GM21786 (cell line): Measurements from ENCODE around the gene ARFGAP1.
"Not testable (repeated sequence)": the region's sequence is repeated elsewhere in the genome, so short reads cannot be mapped to it uniquely, and the experiment has no call there.

Experiments used
- ATAC-seq: cut with Tn5 transposase; IDR thresholded peaks from one replicate; pipeline ENCODE4 v1.9.1; 2021; ENCODE audit not compliant: unreplicated experiment

ARFGAP1 gene

GRCh38 chr20:63290136-63290676, 17.6 kb downstream of the ARFGAP1 start:
- no peak for ATAC-seq

GRCh38 chr20:63290677-63291472, 18.3 kb downstream of the ARFGAP1 start:
- ATAC-seq: no peak

GRCh38 chr20:63291811-63292210, 19.2 kb downstream of the ARFGAP1 start:
- ATAC-seq: no peak

GRCh38 chr20:63292292-63292701, 19.7 kb downstream of the ARFGAP1 start:
- ATAC-seq: no peak

GRCh38 chr20:63292904-63293303, 20.3 kb downstream of the ARFGAP1 start, which contains the start of gene COL20A1:
Gene COL20A1, plus strand, starts transcription at chr20:63293186. Its CDS starts 1,922 bp downstream, at chr20:63295108.
- ATAC-seq: no peak

- ATAC-seq: no peak
Measured at GRCh38 chr20:63293456-63293855, 20.8 kb downstream of the ARFGAP1 start.

- ATAC-seq: no peak
Measured at GRCh38 chr20:63293871-63294535, 21.4 kb downstream of the ARFGAP1 start.

GRCh38 chr20:63294536-63294900, 21.9 kb downstream of the ARFGAP1 start:
- no peak for ATAC-seq

GRCh38 chr20:63295018-63295417, 22.4 kb downstream of the ARFGAP1 start:
- no peak for ATAC-seq

GRCh38 chr20:63295422-63295821, 22.8 kb downstream of the ARFGAP1 start:
- no peak for ATAC-seq

GRCh38 chr20:63295846-63296245, 23.2 kb downstream of the ARFGAP1 start:
- no peak for ATAC-seq

- ATAC-seq: no peak
Measured at GRCh38 chr20:63296531-63297299, 24.1 kb downstream of the ARFGAP1 start.

GRCh38 chr20:63297371-63297781, 24.8 kb downstream of the ARFGAP1 start:
- ATAC-seq: no peak

GRCh38 chr20:63297796-63298572, 25.4 kb downstream of the ARFGAP1 start:
- no peak for ATAC-seq

GRCh38 chr20:63298731-63299312, 26.2 kb downstream of the ARFGAP1 start:
- no peak for ATAC-seq

GRCh38 chr20:63301671-63302070, 29.1 kb downstream of the ARFGAP1 start:
- ATAC-seq: no peak

GRCh38 chr20:63303095-63303666, 30.6 kb downstream of the ARFGAP1 start:
- no peak for ATAC-seq

- no peak for ATAC-seq
Measured at GRCh38 chr20:63305393-63305792, 32.8 kb downstream of the ARFGAP1 start.

GRCh38 chr20:63305933-63306672, 33.5 kb downstream of the ARFGAP1 start:
- ATAC-seq: not testable (repeated sequence)
